Stimulated activated naive CD4-positive, alpha-beta T cell (primary cell): Measurements from ENCODE around the gene SLC34A3.

ENCODE experiments used
- DNase-seq, 6 experiments: peaks; one replicate each; lab custom pipeline; 2025; lab: John Stamatoyannopoulos, UW

The SLC34A3 gene

GRCh38 chr9:137217276-137218211 is 13.2 kb upstream of the SLC34A3 start:
- no peak for DNase-seq

DNA sequence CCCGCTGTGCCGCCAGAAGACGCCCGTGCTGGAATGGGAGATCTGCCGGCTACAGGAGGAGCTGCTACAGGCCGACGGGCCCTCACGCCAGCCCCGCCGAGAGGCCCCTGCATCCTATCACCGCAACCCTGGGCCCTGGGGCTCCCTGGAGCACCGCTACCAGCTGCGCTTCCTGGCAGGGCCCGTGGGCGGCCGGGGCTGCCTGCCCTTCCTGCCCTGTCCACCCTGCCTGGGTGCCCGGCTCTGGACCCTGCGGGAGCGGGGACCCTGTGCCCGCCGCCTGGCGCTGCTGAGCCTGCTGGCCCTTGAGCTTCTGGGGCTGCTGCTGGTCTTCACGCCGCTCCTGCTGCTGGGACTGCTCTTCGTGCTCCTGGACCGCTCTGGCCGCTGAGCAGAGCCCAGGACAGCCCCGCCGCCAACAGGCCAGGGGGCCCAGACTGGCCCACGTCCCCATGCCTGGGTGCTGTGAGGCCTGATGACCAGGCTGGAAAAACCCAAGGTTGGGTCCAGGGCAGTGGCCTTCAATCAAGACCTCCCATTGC is 12.4 kb upstream of the SLC34A3 start:
- DNase-seq: no peak

GRCh38 chr9:137218754-137219271 is 11.9 kb upstream of the SLC34A3 start:
- no peak for DNase-seq

DNA sequence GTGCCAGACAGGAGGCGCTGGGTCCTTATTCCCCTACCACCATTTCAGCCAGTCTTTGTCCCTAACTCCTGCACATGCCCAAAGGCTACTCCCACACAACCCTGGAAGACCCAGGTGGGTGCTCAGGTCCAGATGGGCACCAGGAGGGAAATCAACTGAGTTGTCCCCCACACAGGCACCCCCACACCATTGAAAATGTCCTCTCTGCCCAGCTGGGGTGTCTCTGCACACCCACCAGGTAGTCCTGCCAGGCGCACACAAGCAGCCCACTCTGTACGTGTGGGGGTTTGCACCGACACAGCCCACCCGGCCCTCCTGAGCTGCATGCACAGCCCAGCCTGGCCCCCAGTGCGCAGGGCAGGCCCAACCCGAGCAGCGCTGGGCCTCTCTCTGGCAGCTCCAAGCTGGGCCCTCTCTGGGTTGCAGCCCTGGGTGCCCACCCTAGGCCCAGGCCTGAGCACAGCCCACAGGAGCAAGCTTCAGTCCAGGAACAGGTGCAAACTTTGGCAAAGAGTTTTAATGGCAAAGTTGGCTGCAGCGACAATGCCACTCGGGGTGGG is 10.9 kb upstream of the SLC34A3 start:
- DNase-seq: no peak

DNA sequence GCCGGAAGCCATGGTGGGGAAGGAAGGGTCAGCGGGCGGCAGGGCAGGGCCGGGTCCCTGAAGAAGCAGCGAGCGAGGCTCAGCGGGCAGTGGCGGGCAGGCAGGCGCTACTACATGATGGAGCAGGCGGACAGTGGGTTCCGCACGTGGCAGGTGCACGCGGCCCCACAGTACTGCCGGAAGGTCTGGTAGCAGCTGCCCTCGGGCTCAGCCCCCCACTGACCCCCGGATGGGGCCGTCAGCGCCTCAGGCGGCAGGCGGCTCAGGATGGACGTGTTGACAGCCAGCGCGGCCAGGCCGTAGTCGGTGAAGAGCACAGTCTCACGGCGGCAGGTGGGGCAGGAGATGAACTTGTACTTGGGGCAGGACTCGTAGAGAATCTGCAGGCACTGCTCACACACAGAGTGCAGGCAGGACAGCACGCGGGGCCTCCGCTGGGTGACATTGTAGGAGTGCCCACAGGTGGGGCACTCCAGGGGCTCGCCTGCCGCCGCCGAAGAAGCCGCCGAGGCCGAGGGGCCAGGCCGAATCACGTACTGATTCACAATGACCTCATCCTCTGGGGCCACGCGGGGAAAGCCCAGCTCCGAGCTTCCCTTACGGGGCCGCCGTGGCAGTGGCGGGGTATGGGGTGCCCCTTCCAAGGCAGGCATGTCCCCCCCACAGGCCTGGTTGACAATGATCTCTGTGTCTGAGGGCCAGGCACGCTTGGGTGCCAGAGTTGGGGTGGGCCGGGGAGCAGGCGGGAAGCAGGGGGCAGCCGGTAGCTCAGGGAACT is 10.2 kb upstream of the SLC34A3 start:
- no peak for DNase-seq

DNA sequence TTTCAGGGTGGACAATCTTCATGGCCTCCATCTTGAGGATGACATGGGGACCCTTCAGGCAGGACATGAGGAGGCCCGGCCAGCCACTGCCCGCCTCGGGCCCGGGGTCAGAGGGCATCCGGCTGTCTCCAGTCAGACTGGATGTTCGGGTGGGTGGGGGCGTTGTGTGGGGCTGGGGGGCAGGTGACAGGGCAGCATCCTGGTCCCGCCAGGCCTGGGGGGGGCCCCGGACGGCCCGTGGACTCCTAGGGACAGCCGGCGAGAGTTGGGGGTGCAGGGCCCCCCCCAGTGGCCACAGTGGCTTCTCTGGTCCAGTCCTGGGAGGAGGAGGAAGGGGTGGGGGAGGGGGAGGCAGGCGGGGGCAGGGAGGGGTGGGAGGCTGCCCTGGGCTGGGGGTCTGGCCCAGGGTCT is 9.6 kb upstream of the SLC34A3 start:
- DNase-seq: no peak

DNA sequence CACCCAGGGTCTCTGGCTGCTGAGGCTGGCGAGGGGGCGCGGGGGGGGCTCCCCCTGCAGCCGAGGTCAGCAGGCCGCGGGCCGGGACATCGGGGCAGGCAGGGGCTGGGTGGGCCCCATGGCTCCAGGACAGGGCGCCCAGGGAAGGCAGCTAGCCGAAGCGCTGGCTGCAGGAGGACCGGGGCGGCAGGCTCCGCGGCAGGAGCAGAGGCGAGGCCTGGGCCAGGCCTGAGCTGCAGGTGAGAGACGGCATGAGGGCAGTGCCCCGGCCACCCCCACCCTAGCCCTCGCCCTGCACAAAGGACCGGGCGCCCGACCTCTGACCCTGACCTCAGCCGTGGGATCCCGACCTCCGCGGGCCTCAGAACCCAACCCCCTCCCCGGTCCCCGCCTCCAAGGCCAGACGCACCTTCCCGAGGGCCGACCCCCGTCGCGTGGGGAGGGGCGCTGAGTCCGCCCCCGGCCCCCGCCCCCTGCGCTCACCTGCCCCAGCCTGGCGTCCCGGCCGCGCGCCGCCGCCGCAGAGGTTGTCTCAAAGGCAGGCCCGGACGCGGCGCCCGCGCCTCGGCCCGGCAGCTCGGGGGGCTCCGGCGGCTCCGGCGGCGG is 9.1 kb upstream of the SLC34A3 start:
- peak in 2 of 6 experiments; percentile 11 to 33 for DNase-seq

- DNase-seq: peak in 3 of 6 experiments; percentile 21 to 58 (median 40)
Observed at GRCh38 chr9:137222190-137223077, 8.3 kb upstream of the SLC34A3 start, which contains the start of gene RNF208. Gene RNF208, minus strand, starts transcription at chr9:137222240. Its CDS starts 1,028 bp downstream, at chr9:137221212.

DNA sequence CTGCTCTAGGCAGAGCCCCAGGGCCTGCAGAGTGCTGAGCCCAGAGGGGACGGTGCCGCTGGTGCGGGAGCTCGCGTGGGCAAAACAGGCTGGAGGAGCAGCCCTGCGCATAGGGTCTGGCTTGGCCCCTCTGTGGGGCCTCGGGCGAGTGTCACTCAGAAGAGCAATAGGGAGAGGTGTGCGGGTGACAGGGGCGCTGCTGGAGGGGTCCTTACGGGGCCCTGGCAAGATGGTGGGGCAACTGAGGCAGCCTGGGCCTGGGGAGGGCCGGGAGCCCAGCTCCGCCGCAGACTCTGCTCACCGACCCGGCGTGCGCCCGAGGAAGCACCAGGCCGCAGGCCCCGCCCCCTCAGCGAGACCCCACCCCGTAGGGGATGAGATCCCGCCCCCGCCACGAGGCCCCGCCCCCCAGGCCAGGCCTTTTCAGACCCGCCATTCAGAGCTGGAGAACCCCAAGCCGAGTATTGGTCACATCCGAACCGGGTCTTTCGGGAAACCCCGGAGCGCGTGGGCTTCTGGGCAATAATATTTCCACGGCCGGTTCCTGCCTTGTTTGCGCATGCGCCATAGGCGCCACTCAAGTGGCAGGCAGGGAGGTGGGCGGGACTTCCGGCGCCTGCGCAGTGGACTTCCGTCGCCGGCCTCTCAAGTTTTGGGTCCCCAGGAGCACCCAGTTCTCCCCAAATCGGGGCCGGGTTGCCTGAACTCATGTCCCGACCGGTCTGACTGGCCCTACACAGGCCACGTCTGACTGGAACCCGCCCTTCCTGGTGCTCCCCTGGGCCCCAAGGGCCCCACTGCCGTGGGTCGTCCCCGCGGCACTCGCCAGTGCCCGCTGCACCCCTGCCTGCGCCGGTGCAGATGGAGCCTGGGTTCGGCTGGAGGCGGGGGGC is 7.4 kb upstream of the SLC34A3 start:
- peak; percentile 96 to 99 (median 98) for DNase-seq

- no peak for DNase-seq
Observed at GRCh38 chr9:137224830-137225694, 5.6 kb upstream of the SLC34A3 start, which contains the start of gene CYSRT1. Gene CYSRT1, plus strand, starts transcription at chr9:137225174. Its CDS starts 448 bp downstream, at chr9:137225622.

- no peak for DNase-seq
Observed at GRCh38 chr9:137225699-137226331, 4.9 kb upstream of the SLC34A3 start.

DNA sequence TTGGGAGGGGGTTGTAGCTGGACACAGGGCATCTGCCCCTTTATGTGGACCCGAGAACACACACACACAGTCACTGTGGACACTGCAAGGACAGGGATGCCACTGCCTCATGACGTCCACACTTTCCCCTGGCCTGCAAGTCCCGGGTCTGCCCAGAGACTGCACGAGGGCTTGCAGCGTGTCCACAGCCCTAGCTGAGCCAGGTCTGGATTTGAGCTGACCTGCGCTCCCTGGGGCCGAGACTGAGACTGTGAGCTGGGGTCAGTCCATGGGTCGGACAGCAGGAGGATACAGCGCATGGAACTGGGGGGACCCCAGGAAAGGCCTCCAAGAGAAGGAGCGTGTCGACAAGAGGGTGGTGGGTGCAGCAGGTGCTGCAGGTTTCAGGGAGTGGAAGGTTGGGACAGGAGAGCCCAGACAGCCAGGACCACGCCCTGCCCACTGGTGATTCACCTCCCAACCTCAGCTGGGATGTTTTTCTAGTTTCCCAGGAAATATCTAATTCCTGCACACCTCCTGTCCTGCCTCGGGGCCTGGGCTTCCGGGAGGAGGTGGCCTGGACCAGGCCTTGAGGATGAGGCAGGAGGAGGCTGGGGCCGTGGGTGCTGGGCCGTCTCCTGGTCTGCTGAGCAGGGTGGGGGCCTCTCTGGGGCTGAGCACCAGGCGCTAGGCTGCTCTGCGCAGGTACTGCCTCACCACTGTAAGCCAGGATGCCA is 4.2 kb upstream of the SLC34A3 start:
- DNase-seq: no peak

GRCh38 chr9:137227054-137227852 is 3.4 kb upstream of the SLC34A3 start, which contains the start of gene RNF224:
Gene RNF224, plus strand, starts transcription at chr9:137227502. Its CDS starts 834 bp downstream, at chr9:137228336.
- DNase-seq: peak; percentile 51 to 81 (median 76)

DNA sequence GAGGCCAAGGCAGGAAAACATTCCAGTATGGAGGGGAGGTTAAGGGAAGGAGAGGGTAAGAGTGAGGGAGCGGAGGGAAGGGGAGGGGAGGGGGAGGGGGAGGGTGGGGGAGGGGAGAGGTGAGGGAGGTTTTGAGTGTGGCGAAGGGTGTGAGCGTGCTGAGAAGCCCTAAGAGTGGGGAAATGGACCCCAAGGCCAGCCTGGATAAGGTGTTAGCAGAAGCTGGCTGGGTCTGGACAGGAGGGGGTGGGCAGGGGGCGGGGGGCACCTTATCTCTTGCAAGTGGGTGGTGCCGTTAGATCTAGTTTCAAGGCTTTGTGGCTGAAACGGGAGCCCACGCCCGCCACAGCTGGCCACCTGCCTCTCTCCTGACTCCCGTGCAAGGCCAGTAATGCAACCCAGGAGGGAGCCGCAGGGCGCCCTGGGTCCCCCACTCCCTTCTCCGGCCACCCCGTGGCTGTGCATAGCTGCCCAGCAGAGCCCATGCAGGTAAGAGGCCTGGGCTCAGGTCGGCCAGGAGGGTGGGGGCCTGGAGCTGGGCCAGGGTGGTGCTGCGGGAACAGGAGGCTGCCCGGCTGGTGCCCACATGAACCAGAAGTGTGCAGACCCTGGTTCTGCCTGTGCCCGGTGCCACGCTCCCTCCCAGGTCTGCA is 2.7 kb upstream of the SLC34A3 start:
- no peak for DNase-seq

DNA sequence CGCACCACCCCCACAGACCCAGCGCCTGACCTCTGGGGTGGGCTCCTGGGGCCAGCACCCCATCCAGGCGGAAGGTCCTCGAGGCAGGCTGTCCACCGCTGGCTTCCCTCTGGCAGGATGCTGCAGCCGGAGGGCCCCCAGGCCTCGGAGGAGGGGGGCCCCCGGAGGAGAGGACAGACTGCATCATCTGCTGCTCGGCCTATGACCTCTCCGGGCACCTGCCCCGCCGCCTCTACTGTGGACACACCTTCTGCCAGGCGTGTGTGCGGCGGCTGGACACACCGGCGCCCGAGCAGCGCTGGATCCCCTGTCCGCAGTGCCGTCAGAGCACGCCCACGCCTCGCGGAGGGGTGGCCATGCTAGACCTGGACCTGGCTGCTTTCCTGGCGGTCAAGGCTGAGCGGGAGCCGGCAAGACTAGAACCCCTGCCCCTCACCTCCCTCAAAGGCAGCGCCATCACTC is 2.2 kb upstream of the SLC34A3 start:
- no peak for DNase-seq
